Measurements from ENCODE around the gene MICU1.
"Not testable (repeated sequence)": the region's sequence is repeated elsewhere in the genome, so short reads cannot be mapped to it uniquely, and the experiment has no call there.

The MICU1 gene

DNA sequence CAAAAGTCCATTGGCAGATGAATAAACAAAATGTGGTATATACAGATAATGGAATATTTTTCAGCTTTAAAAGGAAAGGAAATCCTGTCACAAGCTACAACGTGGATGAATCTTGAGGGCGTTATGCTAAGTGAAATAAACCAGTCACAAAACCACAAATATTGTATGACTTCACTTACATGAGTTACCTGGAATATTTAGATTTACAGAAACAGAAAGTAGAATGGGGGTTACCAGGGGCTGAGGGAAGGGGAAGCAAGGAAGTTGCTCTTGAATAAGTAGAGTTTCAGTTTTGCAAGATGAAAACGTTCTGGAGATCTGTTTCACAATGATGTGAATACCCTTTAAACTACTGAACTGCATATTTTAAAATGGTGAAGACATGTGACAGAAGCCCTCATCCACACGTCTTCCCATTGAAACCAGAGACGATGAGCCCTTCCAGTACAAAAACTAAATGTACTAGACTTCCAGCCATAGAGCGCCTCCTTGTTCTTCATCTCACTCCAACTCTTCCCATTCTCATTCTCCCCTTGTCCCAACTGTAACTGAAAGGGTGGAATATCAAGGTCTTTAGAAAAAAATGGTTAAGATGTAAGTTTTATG lies 62.4 kb downstream of the MICU1 start:
- no peak for DNase-seq (ENCODE audit: low read depth in 2 of 2)

DNA sequence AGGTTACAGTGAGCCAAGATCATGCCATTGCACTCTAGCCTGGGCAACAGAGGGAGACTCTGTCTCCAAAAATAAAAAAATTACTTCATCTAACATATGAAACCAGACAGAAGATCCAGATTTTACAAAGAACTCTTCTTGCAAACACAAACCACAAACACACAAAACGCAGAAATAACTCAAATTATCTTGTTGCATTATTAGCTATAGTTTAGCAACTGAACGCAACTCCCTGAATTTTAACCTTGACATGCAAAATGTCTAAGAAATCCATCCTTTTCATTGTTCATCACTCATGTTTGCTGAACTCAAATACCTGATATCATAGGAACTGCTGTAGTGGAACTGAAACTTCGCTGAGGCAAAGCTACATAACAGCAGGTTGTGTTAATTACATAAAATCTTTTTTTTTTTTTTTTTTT lies 64.1 kb downstream of the MICU1 start:
- no peak for DNase-seq (ENCODE audit: low read depth in 2 of 2)

DNA sequence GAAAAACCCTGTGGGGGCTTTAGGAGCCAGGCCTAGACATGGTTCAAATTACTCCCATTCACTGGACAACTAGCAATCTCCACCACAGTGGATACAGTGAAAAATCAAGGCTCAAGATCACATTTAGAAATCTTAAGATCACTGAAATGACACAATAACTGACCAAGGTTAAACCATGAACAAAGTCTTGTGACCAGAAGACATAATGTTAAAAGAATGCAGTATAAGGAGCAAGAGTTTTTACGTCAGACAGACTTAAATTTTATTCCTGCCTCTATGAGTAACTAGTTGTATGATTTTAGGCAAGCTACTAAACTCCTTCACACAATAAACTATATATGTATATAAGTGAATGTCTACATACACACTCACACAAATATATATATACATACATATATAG lies 68.5 kb downstream of the MICU1 start:
- DNase-seq (ENCODE audit: low read depth in 2 of 2) = no peak

DNA sequence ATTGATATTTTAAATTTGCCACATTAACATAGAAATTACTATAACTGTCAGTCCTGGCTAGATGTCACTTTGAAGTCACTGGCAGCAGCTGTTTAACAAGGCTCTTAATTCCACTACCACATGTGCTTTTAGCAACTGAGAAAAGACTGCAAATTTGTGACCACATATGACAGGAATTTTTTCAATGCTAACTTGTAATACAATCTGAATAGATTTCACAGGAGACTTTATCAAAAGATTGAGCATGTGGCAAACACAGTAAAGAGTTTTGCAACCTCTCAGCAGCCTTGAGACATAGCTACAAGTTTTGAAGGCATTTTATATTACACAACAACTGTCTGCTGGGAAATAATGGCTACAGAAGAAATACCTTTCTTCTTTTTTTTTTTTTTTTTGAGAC lies 73.0 kb downstream of the MICU1 start:
- peak; percentile 86 for DNase-seq (ENCODE audit: low read depth in 2 of 2)

DNA sequence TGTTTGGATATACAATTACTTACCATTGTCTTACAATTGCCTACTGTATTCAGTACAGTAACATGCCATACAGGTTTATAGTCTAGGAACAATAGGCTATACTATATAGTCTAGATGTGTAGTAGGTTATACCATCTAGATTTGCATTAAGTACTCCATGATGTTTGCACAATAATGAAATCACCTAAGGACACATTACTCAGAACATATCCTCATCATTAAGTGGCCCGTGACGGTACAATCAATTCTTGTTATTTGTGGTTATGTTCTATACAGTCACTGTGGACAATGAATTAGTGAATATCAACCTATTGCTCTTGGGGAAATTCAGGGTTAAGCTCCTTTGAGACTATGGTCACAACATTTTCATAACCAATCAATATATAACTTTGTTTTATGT lies 75.6 kb downstream of the MICU1 start:
- no peak for DNase-seq (ENCODE audit: low read depth in 2 of 2)

DNA sequence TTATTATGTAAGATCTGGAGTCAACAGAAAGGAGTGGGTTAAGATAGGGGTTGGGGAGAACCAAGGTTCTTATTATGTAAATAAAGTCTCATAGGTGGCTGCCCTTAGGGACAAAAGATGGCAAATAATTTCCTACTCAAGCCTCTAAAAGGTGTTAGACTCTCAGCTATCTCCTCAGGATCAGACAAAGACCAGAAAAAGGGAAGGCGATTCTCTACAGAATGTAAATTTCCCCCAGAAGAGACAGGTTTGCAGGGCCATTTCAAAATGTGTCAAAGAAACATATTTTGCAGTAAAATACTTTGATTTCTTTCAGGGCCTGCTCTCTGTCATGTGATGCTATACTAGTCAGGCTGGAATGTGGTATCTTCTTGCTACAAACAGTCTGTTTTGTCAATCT lies 80.3 kb downstream of the MICU1 start:
- DNase-seq (ENCODE audit: low read depth in 2 of 2) = no peak

DNA sequence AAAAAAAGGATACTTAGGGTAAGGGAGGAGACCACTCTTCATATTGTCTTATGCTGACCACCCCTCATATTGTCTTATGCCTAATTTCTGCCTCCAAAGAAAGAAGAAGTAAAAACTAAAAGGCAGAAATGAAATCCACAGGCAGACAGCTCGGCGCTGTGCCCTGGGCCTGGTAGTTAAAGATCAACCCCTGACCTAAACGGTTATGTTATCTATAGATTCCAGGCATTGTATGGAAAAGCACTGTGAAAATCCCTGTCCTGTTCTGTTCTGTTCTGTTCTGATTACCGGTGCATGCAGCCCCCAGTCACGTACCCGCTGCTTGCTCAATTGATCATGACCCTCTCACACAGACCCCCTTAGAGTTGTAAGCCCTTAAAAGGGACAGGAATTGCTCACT lies 82.0 kb downstream of the MICU1 start:
- not testable (repeated sequence) for DNase-seq (ENCODE audit: low read depth in 2 of 2)

DNA sequence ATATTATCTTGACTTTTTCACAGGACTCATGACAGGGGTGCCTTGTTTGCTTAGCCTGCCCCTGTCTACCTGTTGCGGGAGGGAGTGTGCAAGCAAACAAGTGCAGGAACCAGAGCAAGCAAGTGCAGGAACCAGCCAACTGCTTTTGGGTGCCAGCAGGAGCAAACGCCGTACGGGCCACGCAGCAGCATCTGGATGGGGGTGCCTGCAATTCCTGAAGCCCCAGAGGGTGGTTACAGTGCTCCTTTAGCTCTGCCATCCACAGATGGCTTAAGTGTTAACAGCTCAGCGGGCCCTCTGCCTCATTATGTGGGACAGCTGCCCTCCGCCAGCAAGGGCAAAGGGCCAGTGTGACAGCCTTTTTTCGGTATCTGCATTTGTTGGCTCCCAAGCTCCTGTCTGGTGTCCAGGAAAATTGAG lies 83.5 kb downstream of the MICU1 start:
- DNase-seq (ENCODE audit: low read depth in 2 of 2) = no peak

DNA sequence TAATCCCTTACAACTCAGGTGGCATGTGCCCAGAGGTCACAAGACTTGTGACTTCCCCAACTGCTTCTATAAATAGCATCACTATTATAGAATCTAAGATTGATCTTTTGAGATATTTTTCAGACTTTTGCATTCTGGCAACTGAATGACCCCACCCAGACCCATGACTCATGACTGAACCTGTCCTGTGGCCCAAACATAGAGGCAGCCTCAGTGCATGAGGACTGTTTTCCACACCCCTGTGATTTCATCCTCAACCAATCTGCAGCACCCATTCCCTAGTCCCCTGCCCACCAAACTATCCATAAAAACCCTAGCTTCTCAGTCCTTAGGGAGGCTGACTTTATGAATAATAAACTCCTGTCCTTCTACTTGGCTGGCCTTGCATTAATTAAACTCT lies 84.5 kb downstream of the MICU1 start:
- no peak for DNase-seq (ENCODE audit: low read depth in 2 of 2)

DNA sequence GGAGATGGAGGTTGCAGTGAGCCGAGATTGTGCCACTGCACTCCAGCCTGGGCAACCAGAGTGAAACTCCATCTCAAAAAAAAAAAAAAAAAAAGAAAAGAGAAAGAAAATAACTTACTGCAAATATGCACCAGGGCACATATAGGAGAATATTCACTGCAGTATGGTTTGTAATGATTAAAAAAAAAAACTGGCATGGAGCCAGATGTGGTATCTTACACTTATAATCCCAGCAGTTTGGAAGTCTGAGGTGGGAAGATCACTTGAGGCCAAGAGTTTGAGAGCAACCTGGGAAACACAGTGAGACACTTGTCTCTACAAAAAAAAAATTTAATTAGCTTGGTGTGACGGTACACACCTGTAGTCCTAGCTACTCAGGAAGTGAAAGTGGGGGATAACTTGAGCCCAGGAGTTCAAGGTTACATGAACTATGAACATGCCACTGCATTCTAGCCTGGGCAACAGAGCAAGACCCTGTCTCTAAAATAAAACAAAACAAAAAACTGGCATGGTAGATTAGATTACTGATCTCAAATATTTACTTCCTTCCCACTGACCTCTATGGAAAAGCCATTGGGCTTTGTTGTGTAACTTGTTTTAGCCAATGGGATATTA lies 85.6 kb downstream of the MICU1 start:
- no peak for DNase-seq (ENCODE audit: low read depth in 2 of 2)

DNA sequence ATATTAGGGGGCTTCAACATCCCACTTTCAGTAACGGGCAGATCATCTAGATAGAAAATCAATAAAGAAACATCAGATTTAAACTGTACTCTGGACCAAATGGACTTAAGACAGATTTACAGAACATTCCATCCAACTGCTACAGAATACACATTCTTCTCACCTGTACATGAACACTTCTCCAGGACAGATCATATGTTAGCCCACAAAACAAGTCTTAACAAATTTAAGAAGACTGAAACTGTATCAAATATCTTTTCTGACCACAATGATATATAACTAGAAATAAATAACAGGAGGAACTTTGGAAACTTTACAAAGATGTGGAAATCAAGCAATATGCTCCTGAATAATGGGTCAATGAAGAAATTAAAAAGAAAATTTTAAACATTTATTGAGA lies 86.7 kb downstream of the MICU1 start:
- no peak for DNase-seq (ENCODE audit: low read depth in 2 of 2)

DNA sequence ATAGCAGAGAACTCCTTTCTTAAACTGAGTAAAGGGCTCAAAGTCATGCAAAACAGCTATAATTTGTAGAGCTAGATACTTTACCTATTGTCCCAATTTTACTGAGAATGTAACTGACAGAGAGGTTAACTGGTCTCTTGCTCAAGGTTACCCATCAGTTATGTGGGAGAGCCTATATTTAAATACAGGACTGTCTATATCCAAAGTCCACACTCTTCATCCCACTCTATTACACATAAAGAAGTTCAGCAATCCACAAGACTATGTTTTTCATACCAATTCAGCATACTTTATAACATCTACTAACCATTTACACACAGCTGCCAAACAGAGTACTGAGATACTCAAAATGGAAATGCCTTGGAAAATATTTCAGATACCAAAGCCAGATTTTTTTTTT lies 100.2 kb downstream of the MICU1 start:
- DNase-seq (ENCODE audit: low read depth in 2 of 2) = peak in 1 of 2 experiments; percentile 14

DNA sequence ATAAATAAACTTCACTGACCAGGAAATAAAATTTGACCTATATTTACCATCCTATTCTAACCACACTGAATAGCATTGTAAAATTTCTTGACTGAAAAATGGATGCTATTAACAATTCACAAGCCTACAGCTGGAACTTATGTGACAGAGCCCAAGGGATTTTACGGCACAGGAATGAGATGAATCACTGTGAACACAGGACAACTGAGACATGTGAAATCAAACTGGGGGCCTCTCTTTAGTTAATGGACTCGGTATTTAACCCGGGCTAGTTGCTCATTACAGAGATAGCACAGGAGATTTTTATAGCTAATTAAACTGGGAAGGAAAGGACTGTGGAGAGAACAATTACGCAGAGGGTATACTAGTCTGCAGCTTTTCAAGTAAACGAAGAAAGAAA lies 100.6 kb downstream of the MICU1 start:
- DNase-seq (ENCODE audit: low read depth in 2 of 2) = no peak

DNA sequence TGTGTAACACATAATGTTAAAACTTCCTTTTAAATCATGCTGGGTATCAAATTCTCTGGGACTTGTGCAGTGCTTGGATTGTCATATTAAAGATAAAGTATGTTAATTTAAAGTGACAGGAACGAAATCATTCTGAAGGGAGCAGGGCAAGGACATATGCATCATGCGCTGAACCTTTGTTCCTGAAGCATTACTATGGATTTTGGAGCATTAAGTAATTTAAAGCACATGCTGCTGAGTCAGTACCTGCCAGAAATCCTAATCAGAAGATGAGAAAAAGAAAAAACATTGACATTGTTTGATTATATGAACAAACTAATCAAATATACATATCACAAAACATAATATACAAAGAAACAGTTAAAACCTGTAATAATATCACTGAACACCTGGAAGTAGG lies 101.4 kb downstream of the MICU1 start:
- DNase-seq (ENCODE audit: low read depth in 2 of 2) = no peak

DNA sequence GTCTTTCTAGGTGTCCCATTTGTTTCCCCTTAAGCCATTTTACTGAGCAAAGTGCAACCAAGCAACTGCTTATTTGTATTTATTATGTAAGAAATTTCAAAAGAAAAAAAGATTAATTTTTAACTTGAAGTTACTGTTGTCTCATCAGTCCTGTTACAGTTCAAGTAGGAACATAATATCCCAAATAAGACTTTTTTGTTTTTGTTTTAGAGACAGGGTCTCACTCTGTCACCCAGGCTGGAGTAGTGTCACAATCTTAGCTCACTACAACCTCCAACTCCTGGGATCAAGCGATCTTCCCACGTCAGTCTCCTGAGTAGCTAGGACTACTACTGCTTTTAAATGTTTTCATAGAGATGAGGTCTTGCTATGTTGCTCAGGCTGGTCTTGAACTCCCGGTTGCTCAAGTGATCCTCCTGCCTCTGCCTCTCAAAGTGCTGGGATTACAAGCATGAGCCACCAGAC lies 101.9 kb downstream of the MICU1 start:
- no peak for DNase-seq (ENCODE audit: low read depth in 2 of 2)

DNA sequence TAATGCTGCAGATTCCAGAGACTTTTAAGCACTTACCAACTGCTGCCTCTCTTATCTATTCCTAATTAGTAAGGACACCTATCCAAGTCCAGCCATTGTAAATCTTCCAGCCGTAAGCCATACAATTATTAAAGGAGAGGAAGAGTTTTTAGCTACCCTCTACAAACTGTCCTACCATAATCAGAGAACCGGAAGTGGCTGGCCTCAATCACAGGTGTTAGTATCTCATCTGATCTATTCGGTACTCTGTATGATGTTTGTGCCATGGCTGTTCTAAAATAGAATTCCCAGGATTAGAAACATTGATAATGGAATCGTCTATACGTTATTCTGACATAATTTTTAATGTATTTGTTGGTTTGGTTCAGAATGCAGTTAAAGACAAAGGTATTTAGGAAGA lies 102.8 kb downstream of the MICU1 start:
- no peak for DNase-seq (ENCODE audit: low read depth in 2 of 2)

DNA sequence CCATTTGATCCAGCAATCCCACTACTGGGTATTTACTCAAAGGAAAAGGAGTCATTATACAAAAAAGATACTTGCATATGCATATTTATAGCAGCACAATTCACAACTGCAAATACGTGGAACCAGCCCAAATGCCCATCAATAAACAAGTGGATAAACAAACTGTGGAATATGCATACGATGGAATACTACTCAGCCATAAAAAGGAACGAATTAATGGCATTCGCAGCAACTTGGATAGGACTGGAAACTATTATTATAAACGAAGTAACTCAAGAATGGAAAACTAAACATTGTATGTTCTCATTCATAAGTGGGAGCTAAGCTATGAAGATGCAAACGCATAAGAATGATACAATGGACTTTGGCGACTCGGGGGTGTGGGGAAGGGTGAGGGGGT lies 108.6 kb downstream of the MICU1 start:
- DNase-seq (ENCODE audit: low read depth in 2 of 2) = no peak

DNA sequence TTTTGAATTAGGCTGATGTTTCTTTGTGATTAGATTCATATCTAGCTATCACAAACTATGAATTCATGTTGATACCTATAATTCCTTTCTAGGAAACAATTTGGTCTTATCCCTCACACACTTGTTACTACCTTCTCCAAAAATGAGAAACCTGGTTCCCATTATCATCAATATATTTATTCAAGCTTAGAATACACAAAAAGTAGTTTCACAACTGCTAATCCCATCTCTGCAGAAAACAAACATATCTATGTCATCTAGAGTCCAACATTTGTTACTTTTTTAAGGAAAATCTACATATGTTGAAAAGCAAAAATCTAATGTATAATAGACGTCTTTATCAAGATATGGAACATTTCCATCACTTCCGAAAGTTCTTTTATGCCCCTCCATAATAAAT lies 110.4 kb downstream of the MICU1 start:
- no peak for DNase-seq (ENCODE audit: low read depth in 2 of 2)

DNA sequence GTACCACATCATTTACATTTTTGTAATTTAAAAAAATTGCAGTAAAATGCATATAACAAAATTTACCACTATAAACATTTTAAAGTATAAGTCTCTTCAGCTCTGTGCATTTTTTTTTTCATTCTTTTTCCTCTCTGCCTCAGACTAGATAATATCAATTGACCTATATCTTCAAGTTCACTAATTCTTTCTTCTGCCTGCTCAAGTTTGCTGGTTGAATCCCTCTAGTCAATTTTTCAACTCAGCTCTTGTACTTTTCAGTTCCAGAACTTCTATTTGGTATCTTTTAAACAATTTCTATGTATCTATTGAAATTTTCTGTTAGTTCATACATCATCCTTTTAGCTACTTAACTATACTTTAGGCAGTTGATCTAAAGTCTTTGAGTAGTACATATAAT lies 112.0 kb downstream of the MICU1 start:
- DNase-seq (ENCODE audit: low read depth in 2 of 2) = no peak

DNA sequence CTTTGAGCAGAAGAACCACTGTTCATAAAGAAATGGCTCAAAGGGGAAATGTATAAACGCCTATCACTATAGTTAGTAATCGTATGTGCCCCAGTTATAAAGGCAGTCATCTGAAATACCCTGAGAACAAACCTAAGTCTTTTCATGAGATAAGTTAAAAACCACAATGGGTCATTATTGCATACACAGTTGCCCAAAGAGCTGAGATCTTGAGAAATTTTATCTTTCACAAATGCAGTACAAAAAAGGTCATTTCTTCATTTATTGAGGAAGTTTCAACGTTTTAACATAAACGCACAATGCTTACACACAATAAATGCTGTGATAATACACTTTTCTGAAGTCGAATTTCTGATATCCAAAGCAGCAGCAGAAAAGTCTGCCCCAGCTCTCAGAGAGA lies 114.4 kb downstream of the MICU1 start:
- no peak for DNase-seq (ENCODE audit: low read depth in 2 of 2)

DNA sequence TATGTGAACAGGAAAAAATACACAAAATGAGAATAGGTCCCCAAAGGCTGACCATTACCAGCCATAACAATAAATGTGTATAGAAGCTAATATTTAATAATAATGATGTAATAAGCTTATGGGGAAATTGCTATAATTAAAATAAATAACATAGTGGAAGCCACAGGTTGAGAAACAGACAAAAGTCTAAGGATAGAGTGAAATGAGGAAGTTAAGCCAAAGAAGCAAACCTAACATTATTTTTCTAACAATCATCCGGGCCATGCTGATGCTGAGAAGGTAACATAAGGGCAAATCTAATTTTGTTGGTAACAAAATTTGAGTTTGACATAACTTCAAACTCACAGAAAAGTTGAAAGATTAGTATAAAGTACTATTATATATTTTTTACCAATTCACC lies 115.9 kb downstream of the MICU1 start:
- no peak for DNase-seq (ENCODE audit: low read depth in 2 of 2)

DNA sequence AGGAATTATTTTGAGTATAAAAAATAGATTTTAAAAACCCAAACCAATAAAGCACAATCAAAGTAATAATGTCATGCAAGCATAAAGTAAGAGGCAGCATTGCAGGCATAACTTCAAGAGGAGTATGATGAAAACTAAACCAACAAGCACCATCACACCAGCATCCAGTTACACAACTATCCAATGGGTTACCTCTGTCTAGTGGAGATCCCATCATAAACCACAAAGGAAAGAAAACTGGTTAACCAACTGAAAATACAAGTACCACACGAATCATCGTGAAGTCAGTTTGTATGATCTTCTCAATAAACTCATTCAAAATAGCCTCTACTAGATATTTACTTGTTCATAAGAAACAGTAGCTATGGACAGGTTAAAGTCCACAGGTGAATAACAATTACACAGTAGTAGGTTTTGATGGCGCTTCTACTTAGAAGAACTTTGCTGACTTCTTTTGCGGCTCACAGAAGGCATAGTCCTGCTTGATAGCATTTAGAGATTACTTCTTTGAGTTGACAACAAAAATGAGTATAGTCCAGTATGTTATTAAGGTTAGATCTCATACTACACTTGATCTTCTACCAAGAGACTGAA lies 116.6 kb downstream of the MICU1 start:
- DNase-seq (ENCODE audit: low read depth in 2 of 2) = no peak

DNA sequence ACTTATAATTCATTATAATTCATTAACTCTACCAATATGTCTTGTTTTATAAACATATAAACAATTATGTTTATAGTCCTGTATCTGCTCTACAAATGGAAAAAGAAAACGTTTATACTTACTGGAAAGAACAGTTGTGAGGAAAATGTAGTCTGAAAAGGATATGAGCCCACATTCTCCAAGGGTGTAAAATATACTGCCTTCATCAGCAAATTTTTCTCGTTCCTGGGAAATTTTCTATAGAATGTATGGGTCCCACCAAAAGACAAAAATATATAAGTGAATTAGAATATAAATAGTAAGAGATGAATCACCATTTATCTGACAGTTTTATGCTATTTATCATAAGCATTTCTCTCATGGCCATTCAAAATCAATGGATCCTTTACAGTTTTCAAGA lies 117.8 kb downstream of the MICU1 start:
- DNase-seq (ENCODE audit: low read depth in 2 of 2) = no peak

DNA sequence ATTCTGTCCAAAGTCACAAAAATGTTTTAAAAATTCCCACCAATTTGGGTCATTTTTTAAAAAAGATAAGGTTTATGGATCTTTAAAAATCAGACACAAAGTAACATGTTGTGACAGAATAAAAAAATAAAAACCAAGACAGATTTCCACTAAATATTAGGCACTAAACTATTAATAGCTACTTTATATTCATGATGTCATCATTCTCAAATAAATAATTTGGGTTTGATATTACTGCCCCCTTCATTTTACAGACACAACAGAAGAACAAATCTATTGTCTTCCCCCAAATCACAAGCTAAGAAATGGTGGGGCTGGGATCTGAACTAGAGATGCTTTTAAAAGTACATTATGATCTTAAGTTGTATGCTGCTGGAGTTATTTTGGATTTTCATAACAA lies 119.4 kb downstream of the MICU1 start:
- no peak for DNase-seq (ENCODE audit: low read depth in 2 of 2)
